ENCODE measurements around the gene SERPINB1. TPM values are rescaled to one million over a fixed set of nuclear protein-coding genes. Genes with fewer than 3 reads are reported as not detected.
A peak's percentile ranks its signal among the peaks of the same experiment; 100 is the strongest.

Gene SERPINB1
- total RNA-seq, 1 experiment from 2014 or later = 73.2 TPM

DNA sequence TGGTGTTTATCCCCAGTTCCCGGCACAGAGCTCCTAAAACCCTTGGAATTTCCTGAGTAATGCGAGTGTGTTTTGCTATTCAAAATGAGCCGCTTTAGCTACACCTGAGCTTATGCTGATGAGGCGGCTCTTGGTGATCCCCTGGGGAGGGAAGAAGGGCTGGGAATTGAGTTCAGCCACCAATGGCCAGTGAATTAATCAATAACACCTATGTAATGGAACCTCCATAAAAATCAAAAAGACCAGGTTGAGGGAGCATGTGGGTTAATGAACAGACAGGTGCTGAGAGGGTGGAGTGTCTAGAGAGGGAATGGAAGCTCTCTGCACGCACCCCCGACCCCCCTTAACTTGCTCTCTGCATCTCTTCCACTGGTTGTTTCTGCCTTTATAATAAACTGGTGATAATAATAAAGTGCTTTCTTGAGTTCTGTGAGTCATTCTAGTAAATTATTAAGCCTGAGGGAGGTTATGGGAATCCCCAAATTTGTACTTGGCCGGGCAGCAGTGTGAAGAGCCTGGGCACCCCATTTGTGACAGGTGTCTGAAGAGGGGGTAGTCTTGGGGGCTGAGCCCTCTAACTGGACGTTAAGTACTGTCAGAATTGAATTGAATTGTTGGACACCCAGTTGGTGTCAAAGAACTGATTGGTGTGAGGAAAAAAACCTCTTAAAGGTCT lies 24.6 kb upstream of the SERPINB1 start:
- no peaks in the 10 kb centered on the region for H3K36me3 ChIP-seq (ENCODE audit: control insufficient read depth in 1 of 2, insufficient read depth in 2 of 2, low read length in 2 of 2)
- H3K79me2 ChIP-seq (ENCODE audit: insufficient read depth, low read length) = no peaks in the 10 kb centered on the region
- H3K9me2 ChIP-seq (ENCODE audit: insufficient read depth) = no peaks in the 10 kb centered on the region
- no peaks in the 10 kb centered on the region for H3K27me3 ChIP-seq (ENCODE audit: insufficient read depth, low read length)
- CTCF ChIA-PET = interaction anchor here (1.4 to 1.6 kb wide), 2 partner anchors 20 to 75 kb away, joined by 6 to 8 read pairs; no protein-coding TSS in a partner anchor
- BruUV-seq (replicated peaks) = no TSS peak
- H3K4me3 ChIP-seq (replicated peaks in 1 of 2; ENCODE audit: low read depth in 1 of 2, low read length in 2 of 2) = 0 out of 4 replicates have a peak overlapping the region, but pooled peaks of 1 of the 2 experiments have one; percentile 4
- H3K27ac ChIP-seq (ENCODE audit: low read depth, low read length) = no peak overlapping the region
- peak; percentile 43 for ATAC-seq
- H3K9ac ChIP-seq (ENCODE audit: low read length) = 0 out of 2 replicates have a peak overlapping the region, but pooled peaks have one; percentile 11
- H3K4me1 ChIP-seq (ENCODE audit: control insufficient read depth in 1 of 2, insufficient read depth in 2 of 2, low read length in 2 of 2) = peaks cover 13 to 34% of the 10 kb centered on the region in 2 experiments
- RAD21 ChIA-PET (ENCODE audit: low non-redundant PET in 1 of 2, low total read pairs in 2 of 2, uncharacterized antibody in 2 of 2, unreplicated experiment in 2 of 2) = no interaction called here
- H3K4me2 ChIP-seq (ENCODE audit: low read length) = peak overlapping the region; percentile 51
- intact Hi-C loops (cut with micrococcal nuclease) = no loop called here
- no peaks in the 10 kb centered on the region for H3K9me3 ChIP-seq (ENCODE audit: control insufficient read depth in 1 of 2, insufficient read depth in 1 of 2, low read depth in 1 of 2, low read length in 2 of 2)
- POLR2A ChIA-PET = interaction anchor here (1.0 to 3.6 kb wide), 5 partner anchors 9 to 24 kb away, joined by 3 to 20 read pairs (median 3); partner anchors contain the start of gene SERPINB1
- TF ChIP-seq EZH2 (IDR thresholded peaks at IDR 0.05) (no peak), FOSL1 (IDR thresholded peaks at IDR 0.05; ENCODE audit: low read depth) (peak; percentile 15; the same call in 1 of the 2 replicates), CEBPB (IDR thresholded peaks at IDR 0.05; ENCODE audit: low read depth) (no peak)
- TF ChIP-seq, protein P1, sequence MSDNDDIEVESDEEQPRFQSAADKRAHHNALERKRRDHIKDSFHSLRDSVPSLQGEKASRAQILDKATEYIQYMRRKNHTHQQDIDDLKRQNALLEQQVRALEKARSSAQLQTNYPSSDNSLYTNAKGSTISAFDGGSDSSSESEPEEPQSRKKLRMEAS (IDR thresholded peaks at IDR 0.05) = 0 out of 2 replicates have a peak, but pooled peaks have one; percentile 4
- no peak for DNase-seq (ENCODE audit: low read depth, low spot score)
- H4K20me1 ChIP-seq (ENCODE audit: insufficient read depth) = no peaks in the 10 kb centered on the region
- H2AFZ ChIP-seq (ENCODE audit: low read depth, low read length, poor library complexity, severe bottlenecking) = peak overlapping the region; percentile 79

DNA sequence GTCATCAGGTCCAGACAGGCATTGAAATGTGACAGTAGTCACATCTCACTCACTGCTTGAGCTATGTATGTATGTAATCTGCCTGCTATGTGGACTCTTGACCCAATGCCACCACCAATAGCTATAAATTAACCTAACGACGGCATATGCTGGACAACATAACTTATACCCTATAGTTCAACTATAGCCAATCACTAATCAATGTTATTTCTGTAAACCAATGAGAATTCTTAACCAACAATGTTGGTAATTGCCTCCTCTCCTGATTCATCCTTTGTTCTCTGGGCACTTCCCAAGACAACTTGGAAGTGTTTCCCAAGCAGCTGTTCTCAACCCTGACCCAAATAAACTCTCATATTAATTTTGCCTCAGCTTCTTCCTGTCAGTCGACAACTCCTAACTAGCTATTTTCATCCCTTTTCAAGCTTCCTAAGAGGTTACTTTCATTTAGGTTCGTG lies 24.1 kb upstream of the SERPINB1 start:
- peak overlapping the region; percentile 51 for H3K4me2 ChIP-seq (ENCODE audit: low read length)
- ChIA-PET RAD21 (ENCODE audit: low non-redundant PET in 1 of 2, low total read pairs in 2 of 2, uncharacterized antibody in 2 of 2, unreplicated experiment in 2 of 2) (no interaction called here), POLR2A (interaction anchor here (0.6 to 1.8 kb wide), 5 partner anchors 8 to 1450 kb away, joined by 3 to 8 read pairs (median 3); partner anchors contain the start of gene SERPINB1), CTCF (interaction anchor here (0.8 to 1.6 kb wide), 3 partner anchors 10 to 74 kb away, joined by 3 to 8 read pairs (median 6); no protein-coding TSS in a partner anchor)
- H3K4me1 ChIP-seq (ENCODE audit: control insufficient read depth in 1 of 2, insufficient read depth in 2 of 2, low read length in 2 of 2) = peaks cover 13 to 33% of the 10 kb centered on the region in 2 experiments
- H3K36me3 ChIP-seq (ENCODE audit: control insufficient read depth in 1 of 2, insufficient read depth in 2 of 2, low read length in 2 of 2) = no peaks in the 10 kb centered on the region
- intact Hi-C loops (cut with micrococcal nuclease) = no loop called here
- no TSS peak for BruUV-seq (replicated peaks)
- no peaks in the 10 kb centered on the region for H3K27me3 ChIP-seq (ENCODE audit: insufficient read depth, low read length)
- no peak overlapping the region for H3K27ac ChIP-seq (ENCODE audit: low read depth, low read length)
- H3K9ac ChIP-seq (ENCODE audit: low read length) = 0 out of 2 replicates have a peak overlapping the region, but pooled peaks have one; percentile 11
- no peaks in the 10 kb centered on the region for H3K79me2 ChIP-seq (ENCODE audit: insufficient read depth, low read length)
- ATAC-seq (peak; percentile 45), DNase-seq (ENCODE audit: low read depth, low spot score) (no peak)
- H3K9me2 ChIP-seq (ENCODE audit: insufficient read depth) = no peaks in the 10 kb centered on the region
- H3K4me3 ChIP-seq (replicated peaks in 1 of 2; ENCODE audit: low read depth in 1 of 2, low read length in 2 of 2) = 0 out of 4 replicates have a peak overlapping the region, but pooled peaks of 1 of the 2 experiments have one; percentile 0
- TF ChIP-seq EZH2phosphoT487 (IDR thresholded peaks at IDR 0.05; ENCODE audit: borderline replicate concordance) (no peak), FOSL1 (IDR thresholded peaks at IDR 0.05; ENCODE audit: low read depth) (no peak), SRF (IDR thresholded peaks at IDR 0.05; ENCODE audit: low read depth) (no peak)
- H4K20me1 ChIP-seq (ENCODE audit: insufficient read depth) = no peaks in the 10 kb centered on the region
- no peaks in the 10 kb centered on the region for H3K9me3 ChIP-seq (ENCODE audit: control insufficient read depth in 1 of 2, insufficient read depth in 1 of 2, low read depth in 1 of 2, low read length in 2 of 2)
- H2AFZ ChIP-seq (ENCODE audit: low read depth, low read length, poor library complexity, severe bottlenecking) = peak overlapping the region; percentile 79
